HepG2 (cell line): ENCODE measurements around the gene BPI. TPM values are rescaled to one million over a fixed set of nuclear protein-coding genes. Genes with fewer than 3 reads are reported as not detected.

ENCODE experiments used
- FOSL1 ChIP-seq: sonication (generic); formaldehyde crosslinking; IDR thresholded peaks from 2 replicates; pipeline ENCODE4 v1.9.0; 2021; ENCODE audit warnings: missing genetic modification reagents, borderline replicate concordance
- HOXA3 ChIP-seq: sonication (generic); formaldehyde crosslinking; IDR thresholded peaks from 2 replicates; pipeline ENCODE4 v1.5.0; 2020; ENCODE audit warnings: missing genetic modification reagents
- HOXA9 ChIP-seq: sonication (generic); formaldehyde crosslinking; IDR thresholded peaks from 2 replicates; pipeline ENCODE4 v1.8.1; 2022; ENCODE audit warnings: missing genetic modification reagents, mild to moderate bottlenecking, moderate library complexity, borderline replicate concordance
- JARID2 ChIP-seq: sonication (generic); formaldehyde crosslinking; IDR thresholded peaks from 2 replicates; pipeline ENCODE4 v1.8.1; 2023; ENCODE audit warnings: missing genetic modification reagents, inconsistent platforms; ENCODE audit not compliant: insufficient replicate concordance
- MATR3 ChIP-seq: sonication (generic); formaldehyde crosslinking; IDR thresholded peaks from 2 replicates; pipeline ENCODE4 v1.4.0; 2020; ENCODE audit warnings: missing genetic modification reagents
- NFYC ChIP-seq: IDR thresholded peaks from 2 replicates; pipeline ENCODE4 v1.6.1; 2016; ENCODE audit warnings: missing genetic modification reagents, missing compliant biosample characterization
- NONO ChIP-seq, 2 experiments: fragments of 450-650 bp in 1 of 2; sonication (generic) in 1 of 2; formaldehyde crosslinking in 1 of 2; IDR thresholded peaks in 1 of 2; conservative IDR thresholded peaks in 1 of 2; 2 replicates each; pipeline versions ENCODE4 v1.6.1 to v1.8.0; 2017 to 2022; ENCODE audit warnings: mild to moderate bottlenecking in 1 of 2, missing genetic modification reagents in 1 of 2, moderate library complexity in 1 of 2
- RBM22 ChIP-seq: fragments of 200-400 bp; formaldehyde crosslinking; optimal IDR thresholded peaks from 2 replicates; pipeline ENCODE3; 2017; ENCODE audit warnings: mild to moderate bottlenecking, low read length, moderate library complexity
- RORA ChIP-seq: sonication (generic); formaldehyde crosslinking; IDR thresholded peaks from 2 replicates; pipeline ENCODE4 v1.5.0; 2020; ENCODE audit warnings: mild to moderate bottlenecking, missing genetic modification reagents, moderate library complexity
- TSC22D2 ChIP-seq: sonication (generic); formaldehyde crosslinking; IDR thresholded peaks from 2 replicates; pipeline ENCODE4 v1.5.1; 2020; ENCODE audit warnings: missing genetic modification reagents, mild to moderate bottlenecking, borderline replicate concordance
- ZNF292 ChIP-seq: sonication (generic); formaldehyde crosslinking; IDR thresholded peaks from 2 replicates; pipeline ENCODE4 v1.8.1; 2022; ENCODE audit warnings: mild to moderate bottlenecking, low read depth, missing genetic modification reagents, borderline replicate concordance
- ZNF296 ChIP-seq: sonication (generic); formaldehyde crosslinking; conservative IDR thresholded peaks from 2 replicates; pipeline ENCODE4 v1.5.0; 2020; ENCODE audit warnings: mild to moderate bottlenecking, missing genetic modification reagents
- ZNF598 ChIP-seq: sonication (generic); formaldehyde crosslinking; IDR thresholded peaks from 2 replicates; pipeline ENCODE4 v1.5.1; 2020; ENCODE audit warnings: mild to moderate bottlenecking, missing genetic modification reagents, borderline replicate concordance
- ZNF709 ChIP-seq: sonication (generic); formaldehyde crosslinking; IDR thresholded peaks from 2 replicates; pipeline ENCODE4 v1.5.0; 2020; ENCODE audit warnings: mild to moderate bottlenecking, missing genetic modification reagents
- ZNF746 ChIP-seq: sonication (generic); formaldehyde crosslinking; IDR thresholded peaks from 2 replicates; pipeline ENCODE4 v1.8.0; 2022; ENCODE audit warnings: mild to moderate bottlenecking, missing genetic modification reagents
- ZNF891 ChIP-seq: sonication (generic); formaldehyde crosslinking; IDR thresholded peaks from 2 replicates; pipeline ENCODE4 v1.5.0; 2020; ENCODE audit warnings: mild to moderate bottlenecking, missing genetic modification reagents
- polyA plus RNA-seq, 8 experiments: library from polyadenylated mRNA; depleted of rRNA in 3 of 8; stranded (reverse) in 7 of 8; unstranded in 1 of 8; fragments of >200 nt; fragmentation: Illumina TruSeq in 4 of 8; extraction: Trizol in 4 of 8; gene quantifications; 2 replicates each; pipeline versions ENCODE4 v1.2.1 to v1.2.3, GENCODE V29; 2011 to 2016; ENCODE audit warnings: low read depth in 4 of 8, missing spikeins in 1 of 8, mixed read lengths in 1 of 8; ENCODE audit not compliant: insufficient read depth in 1 of 8
- total RNA-seq, 5 experiments: library from RNA; depleted of rRNA; stranded (reverse); fragments of >200 nt; fragmentation: Illumina TruSeq; extraction: Trizol; gene quantifications; 2 replicates each; pipeline ENCODE4 v1.2.3, GENCODE V29; 2016; ENCODE audit warnings: low read depth in 1 of 5
- TF ChIP-seq, protein P1 (sequence below): sonication (generic); formaldehyde crosslinking; conservative IDR thresholded peaks from 2 replicates; pipeline ENCODE4 v1.4.0; 2020; ENCODE audit warnings: missing genetic modification reagents
- TF ChIP-seq, protein P2 (sequence below): sonication (generic); formaldehyde crosslinking; IDR thresholded peaks from 2 replicates; pipeline ENCODE4 v1.5.0; 2020; ENCODE audit warnings: mild to moderate bottlenecking, missing genetic modification reagents
- TF ChIP-seq, protein P3 (sequence below): sonication (generic); formaldehyde crosslinking; IDR thresholded peaks from 2 replicates; pipeline ENCODE4 v1.5.1; 2020; ENCODE audit warnings: missing genetic modification reagents, mild to moderate bottlenecking, borderline replicate concordance
- TF ChIP-seq, protein P4 (sequence below): sonication (generic); formaldehyde crosslinking; IDR thresholded peaks from 2 replicates; pipeline ENCODE4 v1.5.0; 2020; ENCODE audit warnings: missing genetic modification reagents
- TF ChIP-seq, protein P5 (sequence below): sonication (generic); formaldehyde crosslinking; IDR thresholded peaks from 2 replicates; pipeline ENCODE4 v1.8.1; 2023; ENCODE audit warnings: mild to moderate bottlenecking, missing genetic modification reagents, borderline replicate concordance
- TF ChIP-seq, protein P6 (sequence below): sonication (generic); formaldehyde crosslinking; IDR thresholded peaks from 2 replicates; pipeline ENCODE4 v1.4.0; 2020; ENCODE audit warnings: mild to moderate bottlenecking, missing genetic modification reagents

The BPI gene
- total and polyA plus RNA-seq, 2 of the 13 experiments (the other 11 are each of a cell fraction or from before 2014, with no cell fraction given): not detected

DNA sequence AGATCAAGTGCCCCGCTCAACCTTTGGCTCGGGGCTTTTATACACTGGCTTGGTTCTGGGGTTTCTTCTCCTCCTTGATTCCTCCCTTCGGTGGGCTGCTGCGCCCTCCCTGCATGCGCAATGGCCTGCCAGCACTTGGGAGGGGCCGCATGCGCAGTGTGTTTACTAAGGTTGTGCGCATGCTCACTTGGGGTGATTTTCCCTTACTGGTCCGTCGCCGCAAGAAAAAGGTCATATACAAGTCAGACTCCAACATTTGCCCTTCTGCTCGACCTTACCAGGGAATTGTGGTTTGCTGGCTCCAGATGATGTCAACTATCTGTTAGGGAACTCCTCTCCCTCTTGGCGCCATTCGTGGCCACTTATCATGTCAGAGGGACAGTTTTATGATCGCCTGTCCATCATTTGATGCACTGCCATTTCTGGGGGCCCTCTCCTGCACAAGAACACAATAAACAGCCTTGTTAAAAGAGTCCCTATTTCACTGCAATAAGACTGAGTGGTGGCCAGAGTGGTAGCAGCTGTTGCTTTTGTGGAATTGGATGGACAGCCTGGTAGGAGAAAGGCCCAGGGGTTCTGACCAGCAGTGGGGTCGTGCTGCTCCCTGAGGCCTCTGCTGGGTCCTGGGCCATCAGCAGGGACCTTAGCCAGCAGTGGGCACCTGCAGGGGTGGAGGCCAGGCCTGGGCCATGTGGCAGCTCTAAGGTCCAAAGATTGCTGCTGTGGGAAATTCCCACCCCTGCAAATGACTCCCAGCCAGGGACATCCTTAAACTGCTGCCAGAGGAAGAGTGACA, 39.6 kb downstream of the BPI start (continued):
- TF ChIP-seq, protein P1, sequence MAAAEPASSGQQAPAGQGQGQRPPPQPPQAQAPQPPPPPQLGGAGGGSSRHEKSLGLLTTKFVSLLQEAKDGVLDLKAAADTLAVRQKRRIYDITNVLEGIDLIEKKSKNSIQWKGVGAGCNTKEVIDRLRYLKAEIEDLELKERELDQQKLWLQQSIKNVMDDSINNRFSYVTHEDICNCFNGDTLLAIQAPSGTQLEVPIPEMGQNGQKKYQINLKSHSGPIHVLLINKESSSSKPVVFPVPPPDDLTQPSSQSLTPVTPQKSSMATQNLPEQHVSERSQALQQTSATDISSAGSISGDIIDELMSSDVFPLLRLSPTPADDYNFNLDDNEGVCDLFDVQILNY (CRISPR knock-in tag): 0 out of 2 replicates have a peak, but pooled peaks have one; percentile 40
- TF ChIP-seq HOXA3 (CRISPR knock-in tag) (peak; percentile 73), NFYC (peak; percentile 43; the same call in 1 of the 2 replicates), ZNF891 (CRISPR knock-in tag) (peak; percentile 56; the same call in 1 of the 2 replicates), MATR3 (no peak), ZNF292 (CRISPR knock-in tag) (no peak; the same call in 1 of the 2 replicates), ZNF746 (no peak), NONO (IDR thresholded peaks at IDR 0.05) (no peak), NONO (CRISPR knock-in tag; conservative IDR thresholded peaks at IDR 0.05) (peak; percentile 82), ZNF598 (CRISPR knock-in tag) (peak; percentile 99), RBM22 (no peak), HOXA9 (CRISPR knock-in tag) (no peak; the same call in 1 of the 2 replicates), ZNF709 (peak; percentile 88; the same call in 1 of the 2 replicates), JARID2 (CRISPR knock-in tag) (no peak), RORA (CRISPR knock-in tag) (no peak), ZNF296 (CRISPR knock-in tag) (no peak), TSC22D2 (CRISPR knock-in tag) (no peak), FOSL1 (no peak)
- TF ChIP-seq, protein P2, sequence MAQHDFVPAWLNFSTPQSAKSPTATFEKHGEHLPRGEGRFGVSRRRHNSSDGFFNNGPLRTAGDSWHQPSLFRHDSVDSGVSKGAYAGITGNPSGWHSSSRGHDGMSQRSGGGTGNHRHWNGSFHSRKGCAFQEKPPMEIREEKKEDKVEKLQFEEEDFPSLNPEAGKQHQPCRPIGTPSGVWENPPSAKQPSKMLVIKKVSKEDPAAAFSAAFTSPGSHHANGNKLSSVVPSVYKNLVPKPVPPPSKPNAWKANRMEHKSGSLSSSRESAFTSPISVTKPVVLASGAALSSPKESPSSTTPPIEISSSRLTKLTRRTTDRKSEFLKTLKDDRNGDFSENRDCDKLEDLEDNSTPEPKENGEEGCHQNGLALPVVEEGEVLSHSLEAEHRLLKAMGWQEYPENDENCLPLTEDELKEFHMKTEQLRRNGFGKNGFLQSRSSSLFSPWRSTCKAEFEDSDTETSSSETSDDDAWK (CRISPR knock-in tag): no peak
- TF ChIP-seq, protein P3, sequence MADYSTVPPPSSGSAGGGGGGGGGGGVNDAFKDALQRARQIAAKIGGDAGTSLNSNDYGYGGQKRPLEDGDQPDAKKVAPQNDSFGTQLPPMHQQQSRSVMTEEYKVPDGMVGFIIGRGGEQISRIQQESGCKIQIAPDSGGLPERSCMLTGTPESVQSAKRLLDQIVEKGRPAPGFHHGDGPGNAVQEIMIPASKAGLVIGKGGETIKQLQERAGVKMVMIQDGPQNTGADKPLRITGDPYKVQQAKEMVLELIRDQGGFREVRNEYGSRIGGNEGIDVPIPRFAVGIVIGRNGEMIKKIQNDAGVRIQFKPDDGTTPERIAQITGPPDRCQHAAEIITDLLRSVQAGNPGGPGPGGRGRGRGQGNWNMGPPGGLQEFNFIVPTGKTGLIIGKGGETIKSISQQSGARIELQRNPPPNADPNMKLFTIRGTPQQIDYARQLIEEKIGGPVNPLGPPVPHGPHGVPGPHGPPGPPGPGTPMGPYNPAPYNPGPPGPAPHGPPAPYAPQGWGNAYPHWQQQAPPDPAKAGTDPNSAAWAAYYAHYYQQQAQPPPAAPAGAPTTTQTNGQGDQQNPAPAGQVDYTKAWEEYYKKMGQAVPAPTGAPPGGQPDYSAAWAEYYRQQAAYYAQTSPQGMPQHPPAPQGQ (CRISPR knock-in tag): peak; percentile 73; the same call in 1 of the 2 replicates
- TF ChIP-seq, protein P4, sequence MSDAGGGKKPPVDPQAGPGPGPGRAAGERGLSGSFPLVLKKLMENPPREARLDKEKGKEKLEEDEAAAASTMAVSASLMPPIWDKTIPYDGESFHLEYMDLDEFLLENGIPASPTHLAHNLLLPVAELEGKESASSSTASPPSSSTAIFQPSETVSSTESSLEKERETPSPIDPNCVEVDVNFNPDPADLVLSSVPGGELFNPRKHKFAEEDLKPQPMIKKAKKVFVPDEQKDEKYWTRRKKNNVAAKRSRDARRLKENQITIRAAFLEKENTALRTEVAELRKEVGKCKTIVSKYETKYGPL (CRISPR knock-in tag): peak; percentile 41; the same call in 1 of the 2 replicates
- TF ChIP-seq, protein P5, sequence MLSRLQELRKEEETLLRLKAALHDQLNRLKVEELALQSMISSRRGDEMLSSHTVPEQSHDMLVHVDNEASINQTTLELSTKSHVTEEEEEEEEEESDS (CRISPR knock-in tag): peak; percentile 53; the same call in 1 of the 2 replicates
- TF ChIP-seq, protein P6, sequence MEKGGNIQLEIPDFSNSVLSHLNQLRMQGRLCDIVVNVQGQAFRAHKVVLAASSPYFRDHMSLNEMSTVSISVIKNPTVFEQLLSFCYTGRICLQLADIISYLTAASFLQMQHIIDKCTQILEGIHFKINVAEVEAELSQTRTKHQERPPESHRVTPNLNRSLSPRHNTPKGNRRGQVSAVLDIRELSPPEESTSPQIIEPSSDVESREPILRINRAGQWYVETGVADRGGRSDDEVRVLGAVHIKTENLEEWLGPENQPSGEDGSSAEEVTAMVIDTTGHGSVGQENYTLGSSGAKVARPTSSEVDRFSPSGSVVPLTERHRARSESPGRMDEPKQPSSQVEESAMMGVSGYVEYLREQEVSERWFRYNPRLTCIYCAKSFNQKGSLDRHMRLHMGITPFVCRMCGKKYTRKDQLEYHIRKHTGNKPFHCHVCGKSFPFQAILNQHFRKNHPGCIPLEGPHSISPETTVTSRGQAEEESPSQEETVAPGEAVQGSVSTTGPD (CRISPR knock-in tag): no peak
